Measurements from ENCODE around the gene CRHR2. TPM values are rescaled to one million over a fixed set of nuclear protein-coding genes. Genes with fewer than 3 reads are reported as not detected.

The CRHR2 gene
- total RNA-seq, 6 experiments from 2014 or later, result not detected

GRCh38 chr7:30660331-30661255, 21.7 kb downstream of the CRHR2 start:
- peak in 1 of 3 donors; percentile 37 for DNase-seq

GRCh38 chr7:30659312-30659711, 22.9 kb downstream of the CRHR2 start:
- intact Hi-C loops (cut with DNase I), result no loop called here
- DNase-seq (no peak), ATAC-seq (no peak)
- H3K27me3 ChIP-seq, result no peaks in the 10 kb centered on the region
- no peak overlapping the region for H3K27ac ChIP-seq
- H3K4me3 ChIP-seq, result no peak overlapping the region
- no peaks in the 10 kb centered on the region for H3K36me3 ChIP-seq
- WGBS (ENCODE audit: insufficient coverage, low coverage, low lambda C conversion rate, missing lambda C conversion rate), result 69% methylated on average over 3 of the region's 3 CpGs
- no peak for TF ChIP-seq POLR2A (IDR thresholded peaks at IDR 0.05)
- TF ChIP-seq, protein P1, sequence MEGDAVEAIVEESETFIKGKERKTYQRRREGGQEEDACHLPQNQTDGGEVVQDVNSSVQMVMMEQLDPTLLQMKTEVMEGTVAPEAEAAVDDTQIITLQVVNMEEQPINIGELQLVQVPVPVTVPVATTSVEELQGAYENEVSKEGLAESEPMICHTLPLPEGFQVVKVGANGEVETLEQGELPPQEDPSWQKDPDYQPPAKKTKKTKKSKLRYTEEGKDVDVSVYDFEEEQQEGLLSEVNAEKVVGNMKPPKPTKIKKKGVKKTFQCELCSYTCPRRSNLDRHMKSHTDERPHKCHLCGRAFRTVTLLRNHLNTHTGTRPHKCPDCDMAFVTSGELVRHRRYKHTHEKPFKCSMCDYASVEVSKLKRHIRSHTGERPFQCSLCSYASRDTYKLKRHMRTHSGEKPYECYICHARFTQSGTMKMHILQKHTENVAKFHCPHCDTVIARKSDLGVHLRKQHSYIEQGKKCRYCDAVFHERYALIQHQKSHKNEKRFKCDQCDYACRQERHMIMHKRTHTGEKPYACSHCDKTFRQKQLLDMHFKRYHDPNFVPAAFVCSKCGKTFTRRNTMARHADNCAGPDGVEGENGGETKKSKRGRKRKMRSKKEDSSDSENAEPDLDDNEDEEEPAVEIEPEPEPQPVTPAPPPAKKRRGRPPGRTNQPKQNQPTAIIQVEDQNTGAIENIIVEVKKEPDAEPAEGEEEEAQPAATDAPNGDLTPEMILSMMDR (IDR thresholded peaks at IDR 0.05), result no peak
- H3K4me1 ChIP-seq, result no peaks in the 10 kb centered on the region
- no peaks in the 10 kb centered on the region for H3K9me3 ChIP-seq

More at GRCh38 chr7:30660331-30661255, 21.7 kb downstream of the CRHR2 start:
- 40% methylated on average over 1 of the region's 16 CpGs for WGBS (ENCODE audit: insufficient coverage, low coverage, low lambda C conversion rate, missing lambda C conversion rate)
- TF ChIP-seq, protein P1 (IDR thresholded peaks at IDR 0.05), result no peak
- TF ChIP-seq POLR2A (IDR thresholded peaks at IDR 0.05), result no peak
- Histone ChIP-seq H3K4me1 (no peaks in the 10 kb centered on the region), H3K9me3 (no peaks in the 10 kb centered on the region), H3K4me3 (no peak overlapping the region), H3K27me3 (no peaks in the 10 kb centered on the region), H3K27ac (no peak overlapping the region), H3K36me3 (no peaks in the 10 kb centered on the region)
- intact Hi-C loops (cut with DNase I), result no loop called here
- ATAC-seq, result no peak

DNA sequence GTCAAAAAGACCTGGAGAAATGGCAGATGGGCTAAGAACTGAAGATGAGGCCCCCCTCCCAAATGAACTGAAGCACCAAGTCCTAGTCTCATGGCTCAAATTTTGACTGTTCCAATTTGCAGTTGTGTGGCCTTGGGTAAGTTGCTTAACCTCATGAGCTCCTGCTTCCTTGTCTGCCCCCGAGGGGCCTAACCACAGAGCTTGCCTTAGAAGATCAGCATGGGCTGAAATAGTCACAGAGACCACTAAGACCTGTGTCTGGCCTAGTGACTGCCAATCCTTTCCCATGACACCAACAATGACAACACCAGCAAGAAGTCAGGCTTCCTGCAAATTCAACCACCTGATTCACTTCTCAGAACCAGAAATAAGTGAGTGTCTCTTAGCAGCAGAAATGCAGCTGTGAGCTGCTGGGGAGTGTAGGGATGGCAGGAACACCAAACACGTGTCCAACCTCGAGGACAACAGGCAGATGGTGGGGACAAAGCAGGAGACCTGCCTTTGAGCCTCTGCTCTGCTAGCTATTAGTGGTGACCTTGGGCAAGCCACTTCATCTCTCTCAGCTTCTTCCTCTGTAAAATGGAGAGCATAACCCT, 23.7 kb downstream of the CRHR2 start:
- WGBS (ENCODE audit: insufficient coverage, low coverage, low lambda C conversion rate, missing lambda C conversion rate), result 43% methylated on average over 3 of the region's 3 CpGs
- H3K27ac ChIP-seq, result no peak overlapping the region
- no peak for DNase-seq
- H3K4me3 ChIP-seq, result no peak overlapping the region
- H3K9me3 ChIP-seq, result no peaks in the 10 kb centered on the region
- no peak for TF ChIP-seq POLR2A (IDR thresholded peaks at IDR 0.05)
- TF ChIP-seq, protein P1 (IDR thresholded peaks at IDR 0.05), result no peak
- H3K27me3 ChIP-seq, result no peaks in the 10 kb centered on the region
- intact Hi-C loops (cut with DNase I), result no loop called here
- no peaks in the 10 kb centered on the region for H3K36me3 ChIP-seq
- no peaks in the 10 kb centered on the region for H3K4me1 ChIP-seq
- no peak for ATAC-seq

- Histone ChIP-seq H3K27me3 (no peaks in the 10 kb centered on the region), H3K9me3 (no peaks in the 10 kb centered on the region), H3K4me1 (no peaks in the 10 kb centered on the region), H3K27ac (no peak overlapping the region), H3K4me3 (no peak overlapping the region), H3K36me3 (no peaks in the 10 kb centered on the region)
- intact Hi-C loops (cut with DNase I), result no loop called here
- ATAC-seq (no peak), DNase-seq (peak in 1 of 3 donors; percentile 15)
- TF ChIP-seq, protein P1 (IDR thresholded peaks at IDR 0.05), result no peak
- no peak for TF ChIP-seq POLR2A (IDR thresholded peaks at IDR 0.05)
- no CpG with 5 or more reads among the region's 2 CpGs for WGBS (ENCODE audit: insufficient coverage, low coverage, low lambda C conversion rate, missing lambda C conversion rate)
These were observed 25.1 kb downstream of the CRHR2 start for GRCh38 chr7:30657131-30657530.

All from right lobe of liver (tissue), 6 donors.